ENCODE data around the gene BICD1. TPM values are rescaled to one million over a fixed set of nuclear protein-coding genes. Genes with fewer than 3 reads are reported as not detected.

BICD1 gene
- total RNA-seq, 6 donors from 2014 or later = 11.3 to 44.0 (median 15.4) TPM

GRCh38 chr12:32302218-32303173, 195.8 kb downstream of the BICD1 start:
- TF ChIP-seq EP300 (IDR thresholded peaks at IDR 0.05) = no peak
- TF ChIP-seq CTCF (IDR thresholded peaks at IDR 0.05) = peak in 5 of 6 experiments; percentile 12 to 29 (median 17)
- TF ChIP-seq POLR2A (IDR thresholded peaks at IDR 0.05) = no peak
- TF ChIP-seq POLR2AphosphoS5 (IDR thresholded peaks at IDR 0.05) = no peak
- peaks cover 0 to 3% (median 0%) of the 10 kb centered on the region in 4 donors for H3K36me3 ChIP-seq
- ATAC-seq (ENCODE audit: low FRiP score in 2 of 2) (peak in 1 of 2 donors; percentile 42), DNase-seq (no peak)
- 69 to 85% methylated on average over 6 of the region's 6 CpGs for WGBS, 2 donors
- no peak overlapping the region for H3K27ac ChIP-seq
- no peaks in the 10 kb centered on the region for H3K4me1 ChIP-seq
- no peaks in the 10 kb centered on the region for H3K9me3 ChIP-seq
- no peaks in the 10 kb centered on the region for H3K27me3 ChIP-seq
- no peak overlapping the region for H3K4me3 ChIP-seq

DNA sequence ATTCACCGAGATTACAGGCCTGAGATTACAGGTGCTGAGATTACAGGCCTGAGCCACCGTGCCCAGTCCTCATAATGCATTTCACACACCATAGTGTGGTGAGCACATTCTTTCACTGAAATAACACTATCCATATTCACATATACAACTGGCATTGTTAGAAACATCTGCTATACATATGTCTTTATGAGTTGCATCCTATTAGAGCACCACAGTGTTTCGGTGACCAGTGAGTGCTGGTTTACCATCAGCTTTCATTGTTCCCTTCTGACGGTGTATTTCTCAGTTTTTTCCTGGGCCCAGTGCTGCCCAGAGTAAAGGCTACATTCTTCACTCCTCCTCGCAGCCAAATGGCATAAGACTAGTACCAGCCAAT, 196.5 kb downstream of the BICD1 start:
- DNase-seq (no peak), ATAC-seq (ENCODE audit: low FRiP score in 2 of 2) (no peak)
- Histone ChIP-seq H3K27me3 (no peaks in the 10 kb centered on the region), H3K36me3 (peaks cover 0 to 3% (median 0%) of the 10 kb centered on the region in 4 donors), H3K9me3 (no peaks in the 10 kb centered on the region), H3K27ac (no peak overlapping the region), H3K4me3 (no peak overlapping the region), H3K4me1 (no peaks in the 10 kb centered on the region)
- WGBS, 2 donors = 93 to 94% methylated on average over 5 of the region's 5 CpGs
- TF ChIP-seq CTCF (IDR thresholded peaks at IDR 0.05) (no peak), POLR2AphosphoS5 (IDR thresholded peaks at IDR 0.05) (no peak), POLR2A (IDR thresholded peaks at IDR 0.05) (no peak), EP300 (IDR thresholded peaks at IDR 0.05) (no peak)

DNA sequence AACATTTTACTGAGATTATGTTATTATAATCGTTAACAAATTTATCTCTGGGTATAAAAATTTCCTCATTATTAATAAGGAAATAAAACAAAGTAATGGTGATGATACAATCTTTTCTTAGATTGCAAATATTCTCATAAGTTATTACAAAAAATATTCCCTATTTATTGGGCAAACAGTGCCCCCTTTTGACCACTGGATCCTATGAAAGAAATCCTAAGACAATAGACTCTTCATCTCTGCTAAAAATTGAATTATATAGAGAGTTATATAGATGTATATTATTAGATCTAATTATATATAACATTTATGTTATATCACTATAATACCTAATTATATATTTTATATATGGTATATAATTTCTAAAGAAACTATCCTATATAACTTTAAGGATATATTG, 198.5 kb downstream of the BICD1 start:
- no peak for DNase-seq
- Histone ChIP-seq H3K4me1 (peaks cover 0 to 3% (median 0%) of the 10 kb centered on the region in 4 donors), H3K9me3 (no peaks in the 10 kb centered on the region), H3K36me3 (peaks cover 0 to 3% (median 0%) of the 10 kb centered on the region in 4 donors), H3K27me3 (no peaks in the 10 kb centered on the region), H3K4me3 (no peak overlapping the region), H3K27ac (no peak overlapping the region)
- 71 to 77% methylated on average over 1 of the region's 1 CpG for WGBS, 2 donors
- ATAC-seq (ENCODE audit: low FRiP score in 2 of 2) = no peak
- TF ChIP-seq POLR2A (IDR thresholded peaks at IDR 0.05) (no peak), CTCF (IDR thresholded peaks at IDR 0.05) (peak in 5 of 6 experiments; percentile 15 to 34 (median 27))

DNA sequence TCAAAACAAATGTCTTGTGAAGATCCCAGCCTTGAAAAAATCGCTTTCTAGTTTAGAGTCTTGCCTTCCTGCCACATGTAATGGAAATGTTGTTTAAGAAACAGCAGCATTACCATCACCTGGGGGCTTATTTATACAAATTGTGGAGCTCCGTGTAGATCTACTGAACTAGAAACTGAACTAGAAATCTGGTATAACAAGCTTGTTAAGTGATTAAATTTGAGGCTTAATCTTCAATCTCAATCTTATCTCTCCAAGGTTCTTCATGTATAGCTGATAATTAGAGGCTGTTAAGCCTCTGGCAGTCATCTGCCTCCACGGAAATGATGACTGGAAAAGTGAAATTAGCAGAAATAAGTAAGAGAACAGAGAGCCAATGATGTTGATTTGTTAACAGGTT, 200.7 kb downstream of the BICD1 start:
- no peak overlapping the region for H3K4me3 ChIP-seq
- WGBS, 2 donors = 86 to 90% methylated on average over 3 of the region's 3 CpGs
- H3K9me3 ChIP-seq = no peaks in the 10 kb centered on the region
- TF ChIP-seq CTCF (IDR thresholded peaks at IDR 0.05) (no peak), POLR2A (IDR thresholded peaks at IDR 0.05) (no peak), EP300 (IDR thresholded peaks at IDR 0.05) (no peak), POLR2AphosphoS5 (IDR thresholded peaks at IDR 0.05) (no peak)
- H3K27ac ChIP-seq = no peak overlapping the region
- ATAC-seq (ENCODE audit: low FRiP score in 2 of 2) (no peak), DNase-seq (no peak)
- peaks cover 0 to 3% (median 0%) of the 10 kb centered on the region in 4 donors for H3K36me3 ChIP-seq
- H3K27me3 ChIP-seq = no peaks in the 10 kb centered on the region
- peaks cover 0 to 3% (median 0%) of the 10 kb centered on the region in 4 donors for H3K4me1 ChIP-seq
